ENCODE measurements around the gene MYH11.

DNA sequence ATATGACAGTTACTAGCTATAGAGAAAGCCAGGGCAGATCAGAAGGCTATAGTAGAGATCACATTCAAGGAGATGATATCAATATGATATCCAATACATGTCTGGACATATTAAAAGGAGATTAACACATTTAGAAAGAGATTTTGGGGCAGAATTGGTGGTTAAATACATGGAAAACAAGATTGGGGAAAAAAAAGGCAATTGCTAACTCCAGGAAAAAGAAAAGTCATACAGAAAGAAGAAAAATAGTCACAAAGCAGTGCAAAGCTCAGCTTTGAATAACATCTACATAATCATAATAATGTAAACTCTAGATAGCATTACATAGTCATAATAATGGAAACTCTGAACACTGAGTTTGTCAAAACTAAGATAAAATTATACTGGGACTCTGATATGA is 40.6 kb downstream of the MYH11 start:
- TF ChIP-seq POLR2A (IDR thresholded peaks at IDR 0.05; ENCODE audit: low read depth, low read length) = no peak
- TF ChIP-seq TAF1 (IDR thresholded peaks at IDR 0.05; ENCODE audit: low read depth, low read length) = no peak
- TF ChIP-seq POLR2AphosphoS5 (IDR thresholded peaks at IDR 0.05; ENCODE audit: low read depth, low read length) = no peak
- TF ChIP-seq PAX5 (IDR thresholded peaks at IDR 0.05; ENCODE audit: insufficient read depth, low read length, severe bottlenecking) = no peak

Measured in GM12891 (cell line).